CMK (cell line): Measurements from ENCODE around the gene TBC1D22A.
"Not testable (repeated sequence)": the region's sequence is repeated elsewhere in the genome, so short reads cannot be mapped to it uniquely, and the experiment has no call there.

ENCODE experiments used
- DNase-seq: peaks from one replicate; pipeline ENCODE4 v3.0.0-alpha.2; 2010; ENCODE audit warnings: low read depth

The TBC1D22A gene

GRCh38 chr22:47102081-47102480, 339.6 kb downstream of the TBC1D22A start:
- no peak for DNase-seq

- DNase-seq: no peak
Measured at GRCh38 chr22:47102648-47103047, 340.2 kb downstream of the TBC1D22A start.

GRCh38 chr22:47105085-47105484, 342.6 kb downstream of the TBC1D22A start:
- DNase-seq: no peak

- DNase-seq: no peak
Measured at GRCh38 chr22:47106806-47107205, 344.4 kb downstream of the TBC1D22A start.

GRCh38 chr22:47107431-47107830, 345.0 kb downstream of the TBC1D22A start:
- DNase-seq: no peak

GRCh38 chr22:47110817-47111443, 348.5 kb downstream of the TBC1D22A start:
- DNase-seq: no peak

- no peak for DNase-seq
Measured at GRCh38 chr22:47111626-47112581, 349.5 kb downstream of the TBC1D22A start.

- no peak for DNase-seq
Measured at GRCh38 chr22:47112582-47112965, 350.1 kb downstream of the TBC1D22A start.

- DNase-seq: no peak
Measured at GRCh38 chr22:47112994-47113852, 350.8 kb downstream of the TBC1D22A start.

GRCh38 chr22:47113853-47114415, 351.5 kb downstream of the TBC1D22A start:
- no peak for DNase-seq

- DNase-seq: no peak
Measured at GRCh38 chr22:47114813-47115517, 352.5 kb downstream of the TBC1D22A start.

- no peak for DNase-seq
Measured at GRCh38 chr22:47115518-47115890, 353.1 kb downstream of the TBC1D22A start.

- DNase-seq: no peak
Measured at GRCh38 chr22:47115921-47116320, 353.5 kb downstream of the TBC1D22A start.

- DNase-seq: no peak
Measured at GRCh38 chr22:47116426-47117341, 354.2 kb downstream of the TBC1D22A start.

GRCh38 chr22:47117442-47117841, 355.0 kb downstream of the TBC1D22A start:
- not testable (repeated sequence) for DNase-seq

GRCh38 chr22:47119181-47119580, 356.7 kb downstream of the TBC1D22A start:
- no peak for DNase-seq

- no peak for DNase-seq
Measured at GRCh38 chr22:47120399-47120798, 357.9 kb downstream of the TBC1D22A start.

GRCh38 chr22:47121791-47122190, 359.3 kb downstream of the TBC1D22A start:
- DNase-seq: no peak

- DNase-seq: no peak
Measured at GRCh38 chr22:47122441-47123000, 360.1 kb downstream of the TBC1D22A start.
